Uterus (tissue), 2 donors: Measurements from ENCODE around the gene MYO16.

ENCODE experiments used
- CTCF ChIP-seq, 4 experiments: fragments of 200-600 bp in 2 of 4; fragments of 450-650 bp in 2 of 4; sonication (generic) in 2 of 4; IDR thresholded peaks; one replicate each; pipeline ENCODE4 v1.5.1; 2016 to 2019; ENCODE audit warnings: antibody characterized with exemption in 4 of 4, mild to moderate bottlenecking in 2 of 4, moderate library complexity in 1 of 4
- POLR2A ChIP-seq, 2 donors: fragments of 450-650 bp; IDR thresholded peaks; one replicate each; pipeline ENCODE4 v1.6.1; 2016; ENCODE audit warnings: antibody characterized with exemption in 2 of 2, mild to moderate bottlenecking in 1 of 2, moderate library complexity in 1 of 2

- TF ChIP-seq CTCF (IDR thresholded peaks at IDR 0.05) (no peak), POLR2A (IDR thresholded peaks at IDR 0.05) (no peak)
These were observed 525.8 kb downstream of the MYO16 start for GRCh38 chr13:109154966-109155761.
